Tibial nerve (tissue), 3 donors: ENCODE measurements around the gene OR2T10.
"Not testable (repeated sequence)": the region's sequence is repeated elsewhere in the genome, so short reads cannot be mapped to it uniquely, and the experiment has no call there.

Experiments
- CTCF ChIP-seq, 5 experiments: fragments of 200-600 bp in 3 of 5; fragments of 450-650 bp in 2 of 5; sonication (generic) in 3 of 5; IDR thresholded peaks; one replicate each; pipeline ENCODE4 v1.5.1; 2016 to 2019; ENCODE audit warnings: antibody characterized with exemption in 5 of 5, mild to moderate bottlenecking in 3 of 5, moderate library complexity in 2 of 5
- POLR2A ChIP-seq, 2 donors: fragments of 450-650 bp; IDR thresholded peaks; one replicate each; pipeline ENCODE4 v1.6.1; 2017; ENCODE audit warnings: antibody characterized with exemption in 2 of 2, mild to moderate bottlenecking in 2 of 2, moderate library complexity in 2 of 2

GRCh38 chr1:248634991-248635390, 37.5 kb upstream of the OR2T10 start, which contains the start of gene OR2T11:
- not testable (repeated sequence) for TF ChIP-seq CTCF, POLR2A (IDR thresholded peaks at IDR 0.05)
